ENCODE measurements around the gene GSN. TPM values are rescaled to one million over a fixed set of nuclear protein-coding genes. Genes with fewer than 3 reads are reported as not detected.

Gene GSN
- total and polyA plus RNA-seq, 5 donors from 2014 or later = 2.7 to 12.1 (median 5.2) TPM

DNA sequence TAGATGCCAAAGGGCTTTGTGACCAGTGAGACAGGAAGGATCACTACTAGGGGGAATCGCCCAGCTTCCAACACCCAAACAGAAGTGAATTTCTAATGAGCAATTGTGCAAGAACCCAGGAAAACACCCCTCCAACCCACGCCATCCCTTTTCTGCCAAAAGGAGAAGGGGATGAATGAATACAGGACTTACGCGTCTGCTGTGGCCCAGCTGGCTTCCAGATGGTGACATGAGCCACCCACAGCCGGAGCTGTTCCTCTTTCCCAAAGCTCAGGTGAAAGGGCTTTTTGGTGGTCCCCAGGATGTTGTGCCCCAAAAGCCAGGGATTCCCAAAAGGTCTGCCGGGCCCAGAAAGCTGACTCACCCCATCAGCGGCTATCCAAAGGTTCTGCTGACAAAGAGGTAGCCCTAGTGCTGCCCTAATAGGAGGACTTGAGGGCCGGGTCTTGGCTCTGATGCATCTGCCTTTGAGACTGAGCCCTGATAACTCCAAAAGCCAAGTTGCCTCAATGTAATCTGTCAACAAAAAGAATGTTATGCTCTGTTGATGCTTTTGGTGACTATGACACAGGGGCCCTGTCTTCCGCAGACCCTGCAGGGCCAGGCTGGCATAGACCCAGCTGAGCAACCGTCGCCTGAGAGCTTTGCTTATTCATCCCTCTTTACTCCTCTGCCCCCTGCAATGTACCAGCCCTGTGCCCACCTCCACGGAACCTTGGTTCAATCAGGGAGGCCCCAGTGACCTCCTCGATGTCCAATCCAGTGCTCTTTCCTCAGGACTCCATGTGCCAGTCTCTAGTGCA is 14.5 kb downstream of the GSN start:
- no peaks in the 10 kb centered on the region for H3K9me3 Mint-ChIP-seq
- Histone ChIP-seq H3K36me3 (ENCODE audit: control insufficient read depth, insufficient read depth, low read length) (no peaks in the 10 kb centered on the region), H3K27ac (ENCODE audit: insufficient read depth, low read length, poor library complexity, severe bottlenecking) (no peak overlapping the region), H3K4me3 (ENCODE audit: low read depth, low read length) (no peak overlapping the region), H3K27me3 (ENCODE audit: control insufficient read depth, insufficient read depth, low read length) (no peaks in the 10 kb centered on the region), H3K4me1 (ENCODE audit: control insufficient read depth, insufficient read depth, low read length, poor library complexity, severe bottlenecking) (no peaks in the 10 kb centered on the region), H3K9me3 (ENCODE audit: control insufficient read depth in 2 of 2, low read length in 2 of 2) (no peaks in the 10 kb centered on the region)
- DNase-seq = no peak
- no peaks in the 10 kb centered on the region for H3K27me3 Mint-ChIP-seq
- H3K4me3 Mint-ChIP-seq = no peak overlapping the region
- peak overlapping the region in 2 of 3 donors; percentile 38 to 59 for H3K27ac Mint-ChIP-seq
- peak in 1 of 2 donors; percentile 8 for ATAC-seq (ENCODE audit: low read depth in 2 of 2)
- H3K36me3 Mint-ChIP-seq = no peaks in the 10 kb centered on the region
- H3K4me1 Mint-ChIP-seq = peaks cover 0 to 3% (median 1%) of the 10 kb centered on the region in 4 donors

DNA sequence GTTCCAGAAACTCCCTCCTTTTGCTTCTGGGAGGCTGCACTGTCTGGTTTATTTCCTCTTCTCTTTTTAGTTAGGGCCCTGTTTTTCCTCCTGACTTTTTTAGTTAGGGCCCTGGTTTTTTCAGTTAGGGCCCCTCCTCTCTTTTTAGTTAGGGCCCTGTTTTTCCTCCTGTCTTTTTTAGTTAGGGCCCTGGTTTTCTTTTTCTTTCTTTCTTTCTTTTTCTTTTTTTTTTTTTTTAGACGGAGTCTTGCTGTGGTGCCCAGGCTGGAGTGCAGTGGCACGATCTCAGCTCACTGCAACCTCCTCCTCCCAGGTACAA is 15.1 kb downstream of the GSN start:
- Mint-ChIP-seq H3K4me1 (peaks cover 0 to 3% (median 1%) of the 10 kb centered on the region in 4 donors), H3K27ac (no peak overlapping the region), H3K36me3 (no peaks in the 10 kb centered on the region), H3K4me3 (no peak overlapping the region), H3K27me3 (no peaks in the 10 kb centered on the region), H3K9me3 (no peaks in the 10 kb centered on the region)
- no peaks in the 10 kb centered on the region for H3K27me3 ChIP-seq (ENCODE audit: control insufficient read depth, insufficient read depth, low read length)
- no peak overlapping the region for H3K27ac ChIP-seq (ENCODE audit: insufficient read depth, low read length, poor library complexity, severe bottlenecking)
- DNase-seq (no peak), ATAC-seq (ENCODE audit: low read depth in 2 of 2) (no peak)
- H3K36me3 ChIP-seq (ENCODE audit: control insufficient read depth, insufficient read depth, low read length) = no peaks in the 10 kb centered on the region
- no peak overlapping the region for H3K4me3 ChIP-seq (ENCODE audit: low read depth, low read length)
- H3K4me1 ChIP-seq (ENCODE audit: control insufficient read depth, insufficient read depth, low read length, poor library complexity, severe bottlenecking) = no peaks in the 10 kb centered on the region
- no peaks in the 10 kb centered on the region for H3K9me3 ChIP-seq (ENCODE audit: control insufficient read depth in 2 of 2, low read length in 2 of 2)

- ATAC-seq (ENCODE audit: low read depth in 2 of 2) (no peak), DNase-seq (no peak)
- Mint-ChIP-seq H3K4me3 (no peak overlapping the region), H3K9me3 (no peaks in the 10 kb centered on the region), H3K27me3 (no peaks in the 10 kb centered on the region), H3K27ac (no peak overlapping the region), H3K4me1 (no peaks in the 10 kb centered on the region), H3K36me3 (no peaks in the 10 kb centered on the region)
- no peaks in the 10 kb centered on the region for H3K4me1 ChIP-seq (ENCODE audit: control insufficient read depth, insufficient read depth, low read length, poor library complexity, severe bottlenecking)
- H3K27me3 ChIP-seq (ENCODE audit: control insufficient read depth, insufficient read depth, low read length) = no peaks in the 10 kb centered on the region
- H3K4me3 ChIP-seq (ENCODE audit: low read depth, low read length) = no peak overlapping the region
- H3K36me3 ChIP-seq (ENCODE audit: control insufficient read depth, insufficient read depth, low read length) = no peaks in the 10 kb centered on the region
- no peaks in the 10 kb centered on the region for H3K9me3 ChIP-seq (ENCODE audit: control insufficient read depth in 2 of 2, low read length in 2 of 2)
- no peak overlapping the region for H3K27ac ChIP-seq (ENCODE audit: insufficient read depth, low read length, poor library complexity, severe bottlenecking)
Measured at GRCh38 chr9:121283856-121284732, 16.1 kb downstream of the GSN start.

- Histone ChIP-seq H3K4me3 (ENCODE audit: low read depth, low read length) (no peak overlapping the region), H3K27me3 (ENCODE audit: control insufficient read depth, insufficient read depth, low read length) (no peaks in the 10 kb centered on the region), H3K9me3 (ENCODE audit: control insufficient read depth in 2 of 2, low read length in 2 of 2) (no peaks in the 10 kb centered on the region), H3K36me3 (ENCODE audit: control insufficient read depth, insufficient read depth, low read length) (no peaks in the 10 kb centered on the region), H3K27ac (ENCODE audit: insufficient read depth, low read length, poor library complexity, severe bottlenecking) (no peak overlapping the region), H3K4me1 (ENCODE audit: control insufficient read depth, insufficient read depth, low read length, poor library complexity, severe bottlenecking) (no peaks in the 10 kb centered on the region)
- Mint-ChIP-seq H3K4me3 (no peak overlapping the region), H3K36me3 (no peaks in the 10 kb centered on the region), H3K27me3 (no peaks in the 10 kb centered on the region), H3K27ac (no peak overlapping the region), H3K4me1 (peaks cover 0 to 2% (median 0%) of the 10 kb centered on the region in 4 donors), H3K9me3 (no peaks in the 10 kb centered on the region)
- no peak for ATAC-seq (ENCODE audit: low read depth in 2 of 2)
- DNase-seq = no peak
Measured at GRCh38 chr9:121284733-121285451, 16.9 kb downstream of the GSN start.

DNA sequence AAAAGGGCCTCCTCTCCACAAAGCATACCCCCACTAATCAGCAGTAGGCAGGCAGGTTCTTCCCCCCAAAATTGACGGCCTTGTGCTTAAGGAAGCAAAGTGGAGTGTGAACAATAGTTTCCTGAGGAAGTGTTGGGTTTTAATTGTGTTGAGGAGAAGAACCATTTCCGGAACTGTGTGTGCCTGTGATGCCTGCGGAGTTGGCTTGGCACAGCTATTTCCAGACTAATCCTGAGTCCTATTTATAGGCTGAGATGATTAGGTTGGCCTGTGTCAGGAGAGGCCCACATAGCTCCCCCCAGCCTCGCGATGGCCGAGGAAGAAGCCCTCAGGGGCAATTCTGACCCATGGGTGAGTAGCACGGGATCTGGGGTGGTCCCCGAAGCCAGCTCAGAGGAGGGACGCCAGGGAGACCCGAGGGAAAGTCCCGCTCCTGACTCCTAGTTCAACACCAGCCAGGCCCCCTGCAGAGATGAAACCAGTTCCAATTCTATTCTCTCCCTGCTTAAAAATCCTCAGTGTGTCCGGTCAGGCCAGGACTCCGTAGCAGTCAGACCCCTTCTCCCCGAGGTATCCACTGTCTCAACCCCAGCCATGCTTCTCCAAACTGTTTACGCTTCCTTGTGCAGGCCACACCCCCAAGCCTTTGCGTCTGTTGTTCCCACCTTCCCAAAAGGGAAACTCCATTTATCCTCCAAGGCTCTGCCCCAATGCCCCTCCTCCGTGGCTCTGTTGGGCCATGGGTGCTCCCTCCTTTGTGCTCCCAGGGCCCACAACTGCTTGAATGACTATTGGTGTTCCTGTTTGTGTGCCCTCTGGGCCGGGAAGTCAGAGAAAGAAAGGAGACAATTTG is 18.1 kb downstream of the GSN start:
- DNase-seq (no peak), ATAC-seq (ENCODE audit: low read depth in 2 of 2) (no peak)
- H3K27me3 Mint-ChIP-seq = no peaks in the 10 kb centered on the region
- no peaks in the 10 kb centered on the region for H3K36me3 Mint-ChIP-seq
- H3K4me3 ChIP-seq (ENCODE audit: low read depth, low read length) = no peak overlapping the region
- no peaks in the 10 kb centered on the region for H3K9me3 ChIP-seq (ENCODE audit: control insufficient read depth in 2 of 2, low read length in 2 of 2)
- no peaks in the 10 kb centered on the region for H3K27me3 ChIP-seq (ENCODE audit: control insufficient read depth, insufficient read depth, low read length)
- H3K36me3 ChIP-seq (ENCODE audit: control insufficient read depth, insufficient read depth, low read length) = no peaks in the 10 kb centered on the region
- H3K4me1 Mint-ChIP-seq = peaks cover 0 to 2% (median 0%) of the 10 kb centered on the region in 4 donors
- no peak overlapping the region for H3K27ac ChIP-seq (ENCODE audit: insufficient read depth, low read length, poor library complexity, severe bottlenecking)
- H3K4me1 ChIP-seq (ENCODE audit: control insufficient read depth, insufficient read depth, low read length, poor library complexity, severe bottlenecking) = no peaks in the 10 kb centered on the region
- H3K27ac Mint-ChIP-seq = peak overlapping the region in 1 of 3 donors; percentile 12
- H3K9me3 Mint-ChIP-seq = no peaks in the 10 kb centered on the region
- no peak overlapping the region for H3K4me3 Mint-ChIP-seq

GRCh38 chr9:121286688-121286972 is 18.7 kb downstream of the GSN start:
- no peaks in the 10 kb centered on the region for H3K36me3 ChIP-seq (ENCODE audit: control insufficient read depth, insufficient read depth, low read length)
- Mint-ChIP-seq H3K27ac (no peak overlapping the region), H3K4me1 (peaks cover 0 to 2% (median 0%) of the 10 kb centered on the region in 4 donors), H3K9me3 (peaks cover 0 to 2% (median 0%) of the 10 kb centered on the region in 7 donors), H3K36me3 (no peaks in the 10 kb centered on the region), H3K27me3 (no peaks in the 10 kb centered on the region), H3K4me3 (no peak overlapping the region)
- no peaks in the 10 kb centered on the region for H3K4me1 ChIP-seq (ENCODE audit: control insufficient read depth, insufficient read depth, low read length, poor library complexity, severe bottlenecking)
- no peak overlapping the region for H3K27ac ChIP-seq (ENCODE audit: insufficient read depth, low read length, poor library complexity, severe bottlenecking)
- no peak for ATAC-seq (ENCODE audit: low read depth in 2 of 2)
- no peaks in the 10 kb centered on the region for H3K9me3 ChIP-seq (ENCODE audit: control insufficient read depth in 2 of 2, low read length in 2 of 2)
- no peak for DNase-seq
- H3K4me3 ChIP-seq (ENCODE audit: low read depth, low read length) = no peak overlapping the region
- no peaks in the 10 kb centered on the region for H3K27me3 ChIP-seq (ENCODE audit: control insufficient read depth, insufficient read depth, low read length)
